Activated B cell treated with CpG ODN at 0.5 μM for 24 hours (primary cell): ENCODE data around the gene GOLT1A. TPM values are rescaled to one million over a fixed set of nuclear protein-coding genes. Genes with fewer than 3 reads are reported as not detected.

Experiments
- ATAC-seq: fragments of 200-7000 bp; cut with Tn5 transposase; one replicate; pipeline ENCODE4 v1.10.0; 2021; ENCODE audit warnings: low read depth, mild to moderate bottlenecking, moderate library complexity
- CTCF ChIA-PET: fragments of 350-600 bp; sonication (Branson Sonifier 250); formaldehyde crosslinking; loops from one replicate; lab custom pipeline; 2021; ENCODE audit warnings: antibody characterized with exemption; lab: Charles Lee
- POLR2A ChIA-PET: fragments of 350-600 bp; sonication (Branson Sonifier 250); formaldehyde crosslinking; loops from one replicate; lab custom pipeline; 2021; ENCODE audit warnings: antibody characterized with exemption; lab: Charles Lee
- DNase-seq: peaks from one replicate; pipeline ENCODE4 v3.0.0; 2022
- H3K27ac Mint-ChIP-seq: one replicate; pipeline ENCODE4 v1.8.0; 2020; ENCODE audit warnings: mixed read lengths
- H3K27me3 Mint-ChIP-seq: one replicate; pipeline ENCODE4 v1.8.0; 2021; ENCODE audit warnings: mixed read lengths
- H3K36me3 Mint-ChIP-seq: one replicate; pipeline ENCODE4 v1.8.0; 2021; ENCODE audit warnings: low read depth, mixed read lengths
- H3K4me1 Mint-ChIP-seq: one replicate; pipeline ENCODE4 v1.8.0; 2021; ENCODE audit warnings: mixed read lengths
- H3K4me3 Mint-ChIP-seq: one replicate; pipeline ENCODE4 v1.8.0; 2020; ENCODE audit warnings: mild to moderate bottlenecking, mixed read lengths
- H3K9me3 Mint-ChIP-seq: one replicate; pipeline ENCODE4 v1.8.0; 2020; ENCODE audit warnings: mixed read lengths
- CTCF ChIP-seq: fragments of 200-600 bp; IDR thresholded peaks from one replicate; pipeline ENCODE4 v1.8.0; 2022; ENCODE audit warnings: antibody characterized with exemption, mild to moderate bottlenecking
- intact Hi-C: fragments of 100-400 bp; cut with micrococcal nuclease; formaldehyde crosslinking; loops from one replicate; pipeline ENCODE4 v1.15.1; 2024
- total RNA-seq: library from RNA; stranded (reverse); gene quantifications from 2 replicates; pipeline ENCODE4 v1.2.3, GENCODE V29; 2022

The GOLT1A gene
- total RNA-seq, 1 donor from 2014 or later: not detected

DNA sequence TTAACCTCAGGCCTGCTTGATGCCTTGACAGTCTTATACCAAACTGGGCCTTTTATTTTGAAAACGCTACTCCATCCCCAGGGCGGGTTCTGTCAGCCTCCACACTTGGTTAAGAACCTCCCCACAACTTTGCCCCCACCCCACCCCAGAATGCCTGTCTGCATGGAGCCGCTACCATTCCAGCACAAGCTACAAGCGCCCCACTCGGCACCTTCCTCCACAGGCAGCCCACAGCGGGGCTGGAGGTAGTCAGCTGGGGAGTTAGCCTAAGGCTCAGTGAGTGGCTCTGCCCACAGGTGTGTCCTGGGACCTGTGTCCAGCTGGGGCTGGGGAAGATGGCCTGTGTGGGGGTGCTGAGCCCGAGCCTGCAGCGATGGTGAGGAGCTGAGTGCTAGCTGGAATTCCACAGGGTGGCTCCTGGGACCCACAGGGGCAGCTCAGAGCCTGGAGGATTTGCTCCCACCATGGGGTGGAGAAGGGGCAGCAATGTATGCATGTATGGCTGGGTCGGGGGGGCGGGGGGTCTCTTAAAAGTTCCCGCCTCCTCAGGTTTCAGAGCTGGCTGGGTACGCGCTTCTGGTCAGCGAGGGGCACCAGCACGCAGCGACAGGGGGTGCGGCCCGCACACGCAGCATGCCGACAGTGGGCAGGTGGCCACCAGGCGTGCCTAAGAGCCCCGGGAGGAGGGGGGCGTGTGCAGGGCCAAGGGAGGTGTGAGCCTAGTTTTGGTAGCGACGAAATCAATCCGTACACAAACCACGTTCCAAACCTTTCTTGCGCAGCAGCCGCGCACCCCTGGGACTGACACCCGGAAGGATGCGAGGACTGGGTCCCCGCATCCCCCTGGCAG is 62.9 kb downstream of the GOLT1A start:
- ChIA-PET POLR2A (no interaction called here), CTCF (no interaction called here)
- DNase-seq: no peak
- Mint-ChIP-seq H3K27me3 (peaks cover 21% of the 10 kb centered on the region), H3K27ac (no peak overlapping the region), H3K4me1 (peaks cover 2% of the 10 kb centered on the region), H3K36me3 (no peaks in the 10 kb centered on the region), H3K9me3 (no peaks in the 10 kb centered on the region), H3K4me3 (peak overlapping the region; percentile 71)
- no peak for TF ChIP-seq CTCF
- ATAC-seq: peak; percentile 28
- intact Hi-C loops: no loop called here

- Mint-ChIP-seq H3K9me3 (no peaks in the 10 kb centered on the region), H3K36me3 (no peaks in the 10 kb centered on the region), H3K4me1 (peaks cover 2% of the 10 kb centered on the region), H3K27ac (no peak overlapping the region), H3K27me3 (peaks cover 16% of the 10 kb centered on the region), H3K4me3 (peak overlapping the region; percentile 51)
- intact Hi-C loops: no loop called here
- no peak for TF ChIP-seq CTCF
- CTCF ChIA-PET: no interaction called here
- DNase-seq (no peak), ATAC-seq (no peak)
- POLR2A ChIA-PET: no interaction called here
Measured at GRCh38 chr1:204149635-204150565, 63.9 kb downstream of the GOLT1A start.

GRCh38 chr1:204149107-204149506 is 64.7 kb downstream of the GOLT1A start:
- no peak overlapping the region for H3K27ac Mint-ChIP-seq
- ChIA-PET CTCF (no interaction called here), POLR2A (no interaction called here)
- peaks cover 2% of the 10 kb centered on the region for H3K4me1 Mint-ChIP-seq
- H3K27me3 Mint-ChIP-seq: peaks cover 17% of the 10 kb centered on the region
- intact Hi-C loops: no loop called here
- no peaks in the 10 kb centered on the region for H3K9me3 Mint-ChIP-seq
- ATAC-seq: no peak
- no peaks in the 10 kb centered on the region for H3K36me3 Mint-ChIP-seq
- H3K4me3 Mint-ChIP-seq: no peak overlapping the region
- DNase-seq: no peak
- TF ChIP-seq CTCF: no peak

Other genes with a start within 250 kb of the GOLT1A start
- gene SOX13, start 140.9 kb downstream of the GOLT1A start, total RNA-seq: not detected in 2 replicates
- 0.16 and 0.44 TPM in 2 replicates for gene ETNK2, start 61.9 kb downstream of the GOLT1A start, total RNA-seq
- gene REN, start 47.7 kb downstream of the GOLT1A start, total RNA-seq: not detected in 2 replicates
- not detected in 2 replicates for gene KISS1, start 17.5 kb downstream of the GOLT1A start, total RNA-seq
- gene PLEKHA6, start 145.9 kb upstream of the GOLT1A start, total RNA-seq: 0.61 and 0.62 TPM in 2 replicates
- 60.4 and 70.6 TPM in 2 replicates for gene PPP1R15B, start 197.8 kb upstream of the GOLT1A start, total RNA-seq